H1 (cell line): ENCODE results near the gene SOHLH2. TPM values are rescaled to one million over a fixed set of nuclear protein-coding genes. Genes with fewer than 3 reads are reported as not detected.

Experiments
- USF2 ChIP-seq: IDR thresholded peaks from 2 replicates; pipeline ENCODE4 v1.6.1; 2011; ENCODE audit warnings: low read length, improper control_type of control experiment
- polyA plus RNA-seq, 7 experiments: library from polyadenylated mRNA; depleted of rRNA in 3 of 7; stranded (reverse) in 5 of 7; unstranded in 2 of 7; fragments of >200 nt in 5 of 7; fragments of 200-250 nt in 2 of 7; gene quantifications; 1 replicate in 5 of 7; 2 replicates in 1 of 7; 4 replicates in 1 of 7; pipeline versions ENCODE4 v1.2.1 to v1.2.3, GENCODE V29; 2011 to 2013; ENCODE audit warnings: missing spikeins in 2 of 7, mixed read lengths in 2 of 7
- total RNA-seq: library from RNA; stranded (reverse); fragmentation: NEBNext Ultra II Directional; extraction: Animal tissue kit (Norgen Biotek cat#: 25700); gene quantifications from 2 replicates; pipeline ENCODE4 v1.2.1, GENCODE V29; 2021

The SOHLH2 gene
- total and polyA plus RNA-seq, 2 of the 8 experiments (the other 6 are each of a cell fraction or from before 2014, with no cell fraction given) = 6.8 to 10.3 TPM

- TF ChIP-seq USF2 = no peak
These were observed 65.9 kb downstream of the SOHLH2 start (continued) for GRCh38 chr13:36148446-36148845.
